H54 (cell line): ENCODE results near the gene ARSB.
"Not testable (repeated sequence)": the region's sequence is repeated elsewhere in the genome, so short reads cannot be mapped to it uniquely, and the experiment has no call there.

Experiments
- DNase-seq: peaks from one replicate; pipeline ENCODE4 v3.0.0; 2011; ENCODE audit warnings: low spot score, mixed read lengths; ENCODE audit not compliant: insufficient read length
- FAIRE-seq: peaks from 3 replicates; lab custom pipeline; 2011; peaks lifted over from hg19 to GRCh38; lab: Jason Lieb, UNC
- POLR2A ChIP-seq: IDR thresholded peaks from 2 replicates; pipeline ENCODE4 v1.6.1; 2011; ENCODE audit warnings: low read depth, mild to moderate bottlenecking, low read length

ARSB gene

GRCh38 chr5:78915170-78915569 is 69.9 kb downstream of the ARSB start:
- no peak for TF ChIP-seq POLR2A
- no peak for DNase-seq
- no peak for FAIRE-seq

GRCh38 chr5:78912811-78913210 is 72.3 kb downstream of the ARSB start:
- FAIRE-seq (no peak), DNase-seq (no peak)
- no peak for TF ChIP-seq POLR2A

GRCh38 chr5:78912085-78912771 is 72.9 kb downstream of the ARSB start:
- DNase-seq (no peak), FAIRE-seq (no peak)
- no peak for TF ChIP-seq POLR2A

DNA sequence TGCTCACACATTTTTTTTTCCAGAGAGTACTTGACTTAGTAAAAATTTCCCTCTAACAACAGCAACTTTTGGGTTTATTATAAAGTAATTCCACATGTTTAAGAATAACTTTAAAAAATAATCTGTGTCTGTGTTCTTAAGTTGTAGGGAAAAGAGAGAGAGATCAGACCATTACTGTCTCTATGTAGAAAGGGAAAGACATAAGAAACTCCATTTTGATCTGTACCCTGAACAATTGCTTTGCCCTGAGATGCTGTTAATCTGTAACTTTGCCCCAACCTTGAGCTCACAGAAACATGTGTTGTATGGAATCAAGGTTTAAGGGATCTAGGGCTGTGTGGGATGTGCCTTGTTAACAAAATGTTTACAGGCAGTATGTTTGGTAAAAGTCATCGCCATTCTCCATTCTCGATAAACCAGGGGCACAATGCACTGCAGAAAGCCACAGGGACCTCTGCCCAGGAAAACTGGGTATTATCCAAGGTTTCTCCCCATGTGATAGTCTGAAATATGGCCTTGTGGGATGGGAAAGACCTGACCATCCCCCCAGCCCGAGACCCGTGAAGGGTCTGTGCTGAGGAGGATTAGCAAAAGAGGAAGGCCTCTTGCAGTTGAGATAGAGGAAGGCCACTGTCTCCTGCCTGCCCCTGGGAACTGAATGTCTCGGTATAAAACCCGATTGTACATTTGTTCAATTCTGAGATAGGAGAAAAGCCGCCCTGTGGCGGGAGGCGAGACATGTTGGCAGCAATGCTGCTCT is 75.7 kb downstream of the ARSB start:
- not testable (repeated sequence) for FAIRE-seq

DNA sequence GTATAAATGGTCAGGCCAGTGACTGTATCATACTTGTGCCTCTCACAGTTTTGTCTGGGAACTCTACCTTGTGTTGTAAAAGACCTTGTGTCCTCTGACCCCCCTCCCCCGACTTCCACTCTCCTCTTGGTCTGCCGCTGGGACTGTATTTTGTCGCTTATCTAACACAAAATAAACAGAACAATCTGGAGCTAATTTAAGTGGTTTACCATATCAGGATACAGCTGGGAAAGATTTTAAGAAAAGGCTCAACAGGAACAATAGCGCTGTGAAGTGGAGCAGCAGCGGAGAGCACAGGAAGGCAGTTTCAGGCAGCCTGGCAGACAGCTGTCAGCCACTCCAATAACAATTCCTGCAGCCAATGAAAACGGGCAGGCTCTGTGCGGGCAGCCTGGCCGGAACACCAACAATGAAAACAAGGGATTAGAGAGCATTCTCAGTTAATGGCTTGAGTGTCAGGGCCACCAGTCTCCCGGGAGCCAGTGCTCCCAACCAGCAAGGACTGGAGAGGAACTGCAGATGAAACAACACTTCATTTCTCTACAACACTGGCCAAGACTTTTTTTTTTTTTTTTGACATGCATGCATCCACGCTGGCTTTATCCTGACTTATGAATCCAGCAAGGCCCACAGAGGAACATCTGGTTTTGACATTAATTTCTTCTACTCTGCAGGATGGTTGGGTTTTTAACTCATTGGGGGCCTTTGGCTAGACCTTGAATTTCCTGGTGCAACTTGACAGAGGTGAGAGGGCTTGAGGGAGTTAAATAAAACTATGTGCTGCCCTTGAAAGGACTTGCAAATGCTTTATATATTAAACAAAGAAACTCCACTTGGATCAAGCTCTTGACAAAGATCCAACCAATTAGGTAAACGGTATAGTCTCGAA is 76.7 kb downstream of the ARSB start:
- peak; percentile 41 for FAIRE-seq
- DNase-seq, result peak; percentile 35

More for the DNA sequence above, 75.7 kb downstream of the ARSB start:
- not testable (repeated sequence) for DNase-seq

GRCh38 chr5:78907255-78907891 is 77.7 kb downstream of the ARSB start:
- FAIRE-seq, result peak; percentile 90
- no peak for TF ChIP-seq POLR2A
- peak; percentile 37 for DNase-seq

More for the DNA sequence above, 76.7 kb downstream of the ARSB start:
- no peak for TF ChIP-seq POLR2A

DNA sequence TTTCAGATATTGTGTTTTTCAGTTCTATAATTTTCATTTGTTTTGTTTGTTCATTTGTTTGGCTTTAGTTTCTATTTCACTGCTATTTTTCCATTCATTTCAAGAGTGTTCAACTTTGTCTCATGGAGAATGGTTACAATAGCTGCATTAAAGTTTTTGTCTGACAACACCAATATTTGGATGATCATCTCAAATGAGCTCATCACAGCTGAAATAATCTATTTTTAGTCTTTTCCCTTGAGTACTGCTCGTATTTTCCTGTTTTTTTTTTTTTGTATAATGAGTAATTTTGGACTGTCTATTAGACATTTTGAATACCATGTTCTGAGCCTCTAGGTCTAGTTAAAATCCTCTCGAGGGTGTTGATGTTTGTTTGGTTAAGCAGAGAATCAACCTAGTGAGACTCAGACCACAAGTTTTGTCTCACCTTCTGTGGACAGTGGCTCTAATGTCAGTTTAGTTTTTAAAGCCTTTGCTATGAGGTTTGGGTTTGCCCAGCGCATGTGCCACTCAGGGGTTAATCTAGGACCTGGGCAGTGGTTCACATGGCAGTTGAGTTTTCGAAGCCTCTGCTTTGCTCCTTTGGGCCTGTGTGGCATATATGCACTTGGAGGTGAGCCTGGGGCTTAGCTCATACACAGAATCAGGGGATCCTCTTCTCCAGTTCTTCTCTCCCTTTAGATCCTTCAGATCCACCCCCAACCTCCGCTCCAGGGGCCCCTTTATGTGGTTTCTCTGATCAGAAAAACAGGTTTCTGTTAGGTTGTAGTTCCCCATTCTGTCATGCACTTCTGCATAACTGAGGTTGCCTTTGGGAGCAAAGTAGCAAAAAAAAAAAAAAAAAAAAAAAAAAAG is 79.8 kb downstream of the ARSB start:
- TF ChIP-seq POLR2A, result no peak
- DNase-seq (no peak), FAIRE-seq (no peak)

- DNase-seq (no peak), FAIRE-seq (no peak)
- TF ChIP-seq POLR2A, result no peak
Observed at GRCh38 chr5:78903861-78904260, 81.2 kb downstream of the ARSB start.

DNA sequence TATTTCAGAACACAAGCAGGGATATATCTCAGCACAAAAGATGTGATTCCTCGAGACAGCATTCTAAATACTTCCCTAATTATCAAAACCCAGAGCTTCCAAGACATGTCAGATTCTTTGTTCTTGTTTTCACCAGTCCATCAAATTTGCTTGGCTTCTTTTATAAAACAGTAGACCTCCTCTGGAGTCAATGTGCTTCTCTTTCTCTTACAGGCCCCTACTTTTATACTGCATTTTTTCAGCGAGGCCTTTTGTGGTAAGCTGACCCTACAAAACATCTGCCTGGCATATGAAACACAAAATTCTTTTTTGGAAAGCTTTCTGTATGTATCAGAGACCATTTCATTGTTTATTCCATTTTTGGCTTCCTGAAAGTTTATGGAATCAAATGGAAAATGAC is 81.8 kb downstream of the ARSB start:
- no peak for FAIRE-seq
- DNase-seq, result no peak
- TF ChIP-seq POLR2A, result no peak

GRCh38 chr5:78899922-78900362 is 85.2 kb downstream of the ARSB start:
- TF ChIP-seq POLR2A, result no peak
- FAIRE-seq (peak; percentile 55), DNase-seq (peak; percentile 12)

DNA sequence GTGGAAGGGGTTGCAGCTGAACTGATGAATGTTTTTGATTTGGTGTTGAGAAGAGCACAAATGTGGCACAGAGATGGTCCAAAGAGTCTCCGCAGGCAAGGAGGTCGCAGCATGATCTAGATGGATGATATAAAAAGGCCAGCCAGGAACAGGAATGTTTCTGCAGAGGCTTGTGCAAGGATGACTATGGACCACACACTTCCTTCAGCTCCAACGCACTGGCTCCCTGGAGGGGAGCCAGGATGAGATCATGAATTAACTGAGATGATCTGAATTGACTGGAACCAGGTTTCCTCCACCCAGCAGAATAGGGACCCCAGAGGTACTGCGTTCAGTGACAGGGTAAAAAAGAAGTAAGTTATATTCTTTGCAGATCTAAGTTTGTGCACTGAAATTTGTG is 89.0 kb downstream of the ARSB start:
- no peak for DNase-seq
- FAIRE-seq, result no peak

DNA sequence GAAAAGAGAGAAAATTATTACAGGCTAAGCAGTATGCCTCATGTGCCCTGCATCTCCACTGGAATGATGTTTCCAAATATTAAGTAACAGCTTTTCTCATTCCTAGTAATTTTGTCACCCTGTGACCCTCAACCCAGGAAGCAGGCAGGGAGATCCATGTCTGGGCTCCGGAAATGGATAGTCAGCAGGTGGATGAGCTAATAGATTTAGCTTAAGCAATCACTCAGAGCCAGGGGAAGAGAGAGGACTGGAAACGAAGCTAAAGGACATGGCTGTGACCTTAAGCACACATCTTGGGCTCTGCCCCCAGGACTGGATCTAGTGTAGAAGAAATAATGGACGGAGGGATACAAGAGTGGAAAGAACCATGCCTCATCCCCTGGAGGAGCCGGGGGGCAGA is 89.5 kb downstream of the ARSB start:
- no peak for DNase-seq
- TF ChIP-seq POLR2A, result no peak
- no peak for FAIRE-seq

More for the DNA sequence above, 89.0 kb downstream of the ARSB start:
- TF ChIP-seq POLR2A, result no peak; the same call in 1 of the 2 replicates
